Central memory CD8-positive, alpha-beta T cell (primary cell): Measurements from ENCODE around the gene UBAC1.

Source experiments
- ATAC-seq: fragments of 150-1000 bp; cut with Tn5 transposase; replicated peaks from 2 replicates; pipeline ENCODE4 v1.10.0; 2022; ENCODE audit warnings: mild to moderate bottlenecking, moderate FRiP score, moderate number of reproducible peaks; ENCODE audit not compliant: poor library complexity, severe bottlenecking; ENCODE audit errors: extremely low read depth
- DNase-seq, 2 donors: peaks; one replicate each; pipeline ENCODE4 v3.0.0; 2021; ENCODE audit warnings: low spot score in 2 of 2
- H3K27ac Mint-ChIP-seq: one replicate; pipeline ENCODE4 v1.8.0; 2022; ENCODE audit warnings: low read depth, mild to moderate bottlenecking, moderate library complexity, mixed read lengths
- H3K27me3 Mint-ChIP-seq: one replicate; pipeline ENCODE4 v1.8.0; 2022; ENCODE audit warnings: mixed read lengths
- H3K36me3 Mint-ChIP-seq: one replicate; pipeline ENCODE4 v1.8.0; 2022; ENCODE audit warnings: mild to moderate bottlenecking, moderate library complexity, mixed read lengths; ENCODE audit not compliant: insufficient read depth
- H3K4me1 Mint-ChIP-seq: one replicate; pipeline ENCODE4 v1.8.0; 2022; ENCODE audit warnings: mixed read lengths
- H3K4me3 Mint-ChIP-seq: one replicate; pipeline ENCODE4 v1.8.0; 2022; ENCODE audit warnings: mild to moderate bottlenecking, moderate library complexity, mixed read lengths
- H3K9me3 Mint-ChIP-seq: one replicate; pipeline ENCODE4 v1.8.0; 2022; ENCODE audit warnings: mixed read lengths

The UBAC1 gene

DNA sequence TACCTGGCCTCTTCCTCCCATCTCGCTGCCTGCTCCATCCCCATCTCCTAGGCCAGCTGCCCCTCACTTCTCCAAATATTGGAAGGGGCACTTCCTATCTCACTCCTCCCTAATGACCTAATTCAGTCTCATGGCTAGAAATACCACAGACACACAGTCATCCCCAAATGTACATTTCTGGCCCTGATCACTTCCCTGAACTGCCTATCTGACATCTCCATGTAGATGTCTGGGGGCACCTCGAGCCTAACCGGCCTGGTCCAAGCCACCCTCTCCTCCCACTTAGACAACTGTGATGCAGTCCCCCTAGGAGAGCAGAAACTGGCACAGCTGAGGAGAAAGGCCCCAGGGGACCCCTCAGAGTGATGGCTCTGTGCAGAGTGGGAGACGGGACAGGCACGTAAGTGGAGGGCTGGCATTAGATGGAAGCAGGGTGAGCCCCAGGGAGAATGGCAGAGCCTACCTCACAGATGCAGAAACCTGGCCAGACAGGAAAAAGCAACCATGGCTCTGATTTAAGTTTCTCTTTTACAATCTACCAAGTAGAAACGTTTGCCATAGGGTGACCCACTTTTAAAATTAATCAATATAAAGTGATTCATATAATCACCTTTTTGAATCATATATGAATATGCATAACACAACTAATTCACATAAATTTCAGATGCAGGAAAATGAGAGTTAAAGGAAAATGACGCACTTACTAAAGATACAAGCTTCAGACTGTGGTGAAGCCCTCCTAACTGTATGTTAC lies 75.9 kb downstream of the UBAC1 start:
- Mint-ChIP-seq H3K4me1 (peaks cover 64% of the 10 kb centered on the region), H3K27ac (peak overlapping the region; percentile 85), H3K27me3 (no peaks in the 10 kb centered on the region), H3K36me3 (peaks cover 5% of the 10 kb centered on the region), H3K9me3 (no peaks in the 10 kb centered on the region), H3K4me3 (no peak overlapping the region)
- DNase-seq: no peak
- no peak for ATAC-seq

DNA sequence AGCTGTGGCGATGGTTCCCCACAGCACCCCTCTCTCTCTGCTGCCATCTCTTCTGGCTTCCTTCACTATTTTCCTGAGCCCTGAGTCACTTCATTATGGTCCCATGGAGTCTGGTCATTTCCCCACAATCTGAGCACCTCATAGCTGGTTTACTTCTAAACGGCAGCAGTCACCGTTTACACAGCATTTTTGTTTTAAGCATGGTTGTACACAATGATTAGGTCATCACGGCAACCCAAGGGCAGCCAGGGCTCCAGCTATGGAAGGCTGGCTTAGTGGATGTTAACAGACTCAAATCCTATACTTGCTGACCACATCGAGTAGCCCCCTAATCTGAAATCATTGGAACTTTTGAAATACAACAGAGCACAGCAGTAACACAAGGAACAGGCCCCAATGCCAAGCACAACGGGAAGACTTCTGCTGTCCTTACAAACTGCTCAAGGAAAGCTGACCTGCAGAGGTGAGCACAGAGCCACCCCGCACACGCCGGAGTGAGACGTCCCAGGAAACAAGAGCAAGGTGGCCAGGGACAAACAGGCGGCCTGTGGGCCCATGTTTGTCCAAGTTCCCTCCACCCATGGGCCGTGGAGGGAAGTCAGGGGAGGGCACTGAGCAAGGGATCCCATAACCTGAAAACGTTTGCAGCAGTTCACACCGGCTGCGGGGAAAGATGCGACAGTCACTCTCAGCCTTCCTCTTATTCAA lies 76.7 kb downstream of the UBAC1 start:
- peaks cover 64% of the 10 kb centered on the region for H3K4me1 Mint-ChIP-seq
- H3K27me3 Mint-ChIP-seq: no peaks in the 10 kb centered on the region
- H3K36me3 Mint-ChIP-seq: peaks cover 8% of the 10 kb centered on the region
- no peaks in the 10 kb centered on the region for H3K9me3 Mint-ChIP-seq
- ATAC-seq: no peak
- no peak overlapping the region for H3K27ac Mint-ChIP-seq
- no peak for DNase-seq
- no peak overlapping the region for H3K4me3 Mint-ChIP-seq

GRCh38 chr9:135883410-135884089 lies 77.6 kb downstream of the UBAC1 start:
- Mint-ChIP-seq H3K27me3 (no peaks in the 10 kb centered on the region), H3K4me3 (no peak overlapping the region), H3K9me3 (no peaks in the 10 kb centered on the region), H3K4me1 (peaks cover 63% of the 10 kb centered on the region), H3K36me3 (peaks cover 9% of the 10 kb centered on the region), H3K27ac (no peak overlapping the region)
- ATAC-seq (no peak), DNase-seq (no peak)
